NCI-H187 treated with DMSO at 0.1 percent for 48 hours (cell line): ENCODE measurements around the gene TOX2.

ENCODE experiments used
- DNase-seq: peaks from one replicate; lab custom pipeline; 2025; lab: John Stamatoyannopoulos, UW

The TOX2 gene

GRCh38 chr20:43916073-43916880 is 1.6 kb downstream of the TOX2 start:
- DNase-seq: no peak

GRCh38 chr20:43916881-43917371 is 2.3 kb downstream of the TOX2 start:
- DNase-seq: no peak

GRCh38 chr20:43917380-43917779 is 2.7 kb downstream of the TOX2 start:
- no peak for DNase-seq

- DNase-seq: no peak
Observed at GRCh38 chr20:43919686-43920403, 5.2 kb downstream of the TOX2 start.

- DNase-seq: no peak
Observed at GRCh38 chr20:43920797-43921196, 6.1 kb downstream of the TOX2 start.

GRCh38 chr20:43921227-43921780 is 6.7 kb downstream of the TOX2 start:
- DNase-seq: no peak

GRCh38 chr20:43922614-43923013 is 8.0 kb downstream of the TOX2 start:
- DNase-seq: no peak

GRCh38 chr20:43923322-43923721 is 8.7 kb downstream of the TOX2 start:
- DNase-seq: no peak

GRCh38 chr20:43923917-43924316 is 9.3 kb downstream of the TOX2 start:
- DNase-seq: no peak

GRCh38 chr20:43925215-43925614 is 10.6 kb downstream of the TOX2 start:
- DNase-seq: no peak

GRCh38 chr20:43925801-43926200 is 11.1 kb downstream of the TOX2 start:
- DNase-seq: no peak

GRCh38 chr20:43926287-43927050 is 11.8 kb downstream of the TOX2 start:
- no peak for DNase-seq

- DNase-seq: no peak
Observed at GRCh38 chr20:43931976-43932375, 17.3 kb downstream of the TOX2 start.

- no peak for DNase-seq
Observed at GRCh38 chr20:43934833-43935232, 20.2 kb downstream of the TOX2 start.

GRCh38 chr20:43936104-43936770 is 21.6 kb downstream of the TOX2 start:
- no peak for DNase-seq

GRCh38 chr20:43936805-43937204 is 22.2 kb downstream of the TOX2 start:
- no peak for DNase-seq

GRCh38 chr20:43937591-43937990 is 22.9 kb downstream of the TOX2 start:
- no peak for DNase-seq

GRCh38 chr20:43938017-43938655 is 23.5 kb downstream of the TOX2 start:
- DNase-seq: no peak

- DNase-seq: no peak
Observed at GRCh38 chr20:43938932-43939761, 24.5 kb downstream of the TOX2 start.

- no peak for DNase-seq
Observed at GRCh38 chr20:43939762-43940121, 25.1 kb downstream of the TOX2 start.
